Transverse colon (tissue), 4 donors: ENCODE data around the gene KAZN.

Experiments
- EP300 ChIP-seq: sonication (generic); formaldehyde crosslinking; IDR thresholded peaks from one replicate; pipeline ENCODE4 v1.6.1; 2017; ENCODE audit warnings: antibody characterized with exemption, low read depth
- POLR2A ChIP-seq: fragments of 450-650 bp; IDR thresholded peaks from one replicate; pipeline ENCODE4 v1.6.1; 2016; ENCODE audit warnings: antibody characterized with exemption, mild to moderate bottlenecking, moderate library complexity
- POLR2AphosphoS5 ChIP-seq, 3 donors: sonication (generic); formaldehyde crosslinking; IDR thresholded peaks; one replicate each; pipeline ENCODE4 v1.6.1; 2016; ENCODE audit warnings: antibody characterized with exemption in 3 of 3
- TF ChIP-seq, protein P1 (sequence below), 5 experiments: fragments of 200-600 bp in 3 of 5; fragments of 450-650 bp in 2 of 5; sonication (generic) in 3 of 5; IDR thresholded peaks; 1 replicate in 2 of 5; 2 replicates in 3 of 5; pipeline ENCODE4 v1.5.1; 2016 to 2017; ENCODE audit warnings: antibody characterized with exemption in 5 of 5, inconsistent platforms in 3 of 5, mild to moderate bottlenecking in 2 of 5, moderate library complexity in 1 of 5

DNA sequence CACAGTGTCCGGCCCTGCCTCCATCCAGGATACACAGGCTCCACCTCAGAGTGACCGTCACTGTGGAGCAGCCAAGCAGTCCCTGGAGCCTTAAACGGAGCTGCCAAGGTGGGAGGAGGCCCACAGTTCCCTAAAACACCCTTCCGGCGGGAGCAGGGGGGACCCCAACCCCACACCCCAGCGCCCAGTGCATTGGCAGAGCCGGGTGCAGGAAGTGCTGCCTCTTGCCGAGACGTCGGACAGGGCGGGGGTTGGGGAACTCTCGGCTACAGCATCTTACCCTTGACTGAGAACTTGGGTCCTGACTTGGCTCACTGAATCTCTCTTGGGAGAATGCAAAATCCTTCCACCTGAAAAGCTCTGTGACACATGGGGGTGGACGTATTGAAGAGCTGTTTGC lies 516.4 kb downstream of the KAZN start:
- TF ChIP-seq, protein P1, sequence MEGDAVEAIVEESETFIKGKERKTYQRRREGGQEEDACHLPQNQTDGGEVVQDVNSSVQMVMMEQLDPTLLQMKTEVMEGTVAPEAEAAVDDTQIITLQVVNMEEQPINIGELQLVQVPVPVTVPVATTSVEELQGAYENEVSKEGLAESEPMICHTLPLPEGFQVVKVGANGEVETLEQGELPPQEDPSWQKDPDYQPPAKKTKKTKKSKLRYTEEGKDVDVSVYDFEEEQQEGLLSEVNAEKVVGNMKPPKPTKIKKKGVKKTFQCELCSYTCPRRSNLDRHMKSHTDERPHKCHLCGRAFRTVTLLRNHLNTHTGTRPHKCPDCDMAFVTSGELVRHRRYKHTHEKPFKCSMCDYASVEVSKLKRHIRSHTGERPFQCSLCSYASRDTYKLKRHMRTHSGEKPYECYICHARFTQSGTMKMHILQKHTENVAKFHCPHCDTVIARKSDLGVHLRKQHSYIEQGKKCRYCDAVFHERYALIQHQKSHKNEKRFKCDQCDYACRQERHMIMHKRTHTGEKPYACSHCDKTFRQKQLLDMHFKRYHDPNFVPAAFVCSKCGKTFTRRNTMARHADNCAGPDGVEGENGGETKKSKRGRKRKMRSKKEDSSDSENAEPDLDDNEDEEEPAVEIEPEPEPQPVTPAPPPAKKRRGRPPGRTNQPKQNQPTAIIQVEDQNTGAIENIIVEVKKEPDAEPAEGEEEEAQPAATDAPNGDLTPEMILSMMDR (IDR thresholded peaks at IDR 0.05), result no peak
- TF ChIP-seq EP300 (no peak), POLR2A (no peak), POLR2AphosphoS5 (IDR thresholded peaks at IDR 0.05) (no peak)
